WTC11 (cell line): Measurements from ENCODE around the gene SELENBP1. TPM values are rescaled to one million over a fixed set of nuclear protein-coding genes. Genes with fewer than 3 reads are reported as not detected.

ENCODE experiments used
- ATAC-seq: fragments of 200-7000 bp; cut with Tn5 transposase; 2 replicates; pipeline ENCODE4 v1.10.0; 2021; ENCODE audit warnings: mild to moderate bottlenecking, moderate library complexity
- CTCF ChIA-PET: fragments of 300-600 bp; sonication (Branson Sonifier 250); formaldehyde crosslinking; loops from one replicate; lab custom pipeline; 2021; ENCODE audit warnings: antibody characterized with exemption; lab: Charles Lee
- POLR2A ChIA-PET: fragments of 350-600 bp; sonication (Branson Sonifier 250); formaldehyde crosslinking; loops from one replicate; lab custom pipeline; 2021; ENCODE audit warnings: antibody characterized with exemption; lab: Charles Lee
- DNase-seq: peaks from one replicate; pipeline ENCODE4 v3.0.0; 2021; ENCODE audit warnings: low spot score
- H3K27ac Mint-ChIP-seq: 2 replicates; pipeline ENCODE4 v1.8.0; 2021; ENCODE audit warnings: mixed read lengths
- H3K27me3 Mint-ChIP-seq: 2 replicates; pipeline ENCODE4 v1.8.0; 2021; ENCODE audit warnings: low read depth, mild to moderate bottlenecking, moderate library complexity, mixed read lengths
- H3K36me3 Mint-ChIP-seq: 2 replicates; pipeline ENCODE4 v1.8.0; 2021; ENCODE audit warnings: mixed read lengths
- H3K4me1 Mint-ChIP-seq: 2 replicates; pipeline ENCODE4 v1.8.0; 2022; ENCODE audit warnings: mixed read lengths
- H3K4me3 Mint-ChIP-seq: 2 replicates; pipeline ENCODE4 v1.8.0; 2021; ENCODE audit warnings: mild to moderate bottlenecking, moderate library complexity, mixed read lengths
- H3K9me3 Mint-ChIP-seq: 2 replicates; pipeline ENCODE4 v1.8.0; 2021; ENCODE audit warnings: mixed read lengths
- CBFB ChIP-seq: sonication (generic); formaldehyde crosslinking; IDR thresholded peaks from 2 replicates; pipeline ENCODE4 v1.8.1; 2022; ENCODE audit warnings: mild to moderate bottlenecking, low read depth, missing genetic modification reagents
- MYBL2 ChIP-seq: sonication (generic); formaldehyde crosslinking; IDR thresholded peaks from 2 replicates; pipeline ENCODE4 v1.8.1; 2023; ENCODE audit warnings: mild to moderate bottlenecking, moderate library complexity, missing genetic modification reagents
- NFYB ChIP-seq: sonication (generic); formaldehyde crosslinking; conservative IDR thresholded peaks from 2 replicates; pipeline ENCODE4 v1.8.0; 2022; ENCODE audit warnings: low read depth, missing genetic modification reagents
- SMAD4 ChIP-seq: sonication (generic); formaldehyde crosslinking; IDR thresholded peaks from 2 replicates; pipeline ENCODE4 v1.8.0; 2022; ENCODE audit warnings: mild to moderate bottlenecking, missing genetic modification reagents
- SOX15 ChIP-seq: fragments of 250-450 bp; sonication (Bioruptor Pico); IDR thresholded peaks from 2 replicates; pipeline ENCODE4 v1.9.0; 2021; ENCODE audit warnings: mild to moderate bottlenecking
- TEAD4 ChIP-seq: sonication (generic); formaldehyde crosslinking; IDR thresholded peaks from 2 replicates; pipeline ENCODE4 v1.8.0; 2022; ENCODE audit warnings: mild to moderate bottlenecking, missing genetic modification reagents
- TP53 ChIP-seq: sonication (generic); formaldehyde crosslinking; IDR thresholded peaks from 2 replicates; pipeline ENCODE4 v1.8.1; 2023; ENCODE audit warnings: mild to moderate bottlenecking, missing genetic modification reagents
- ZNF219 ChIP-seq: sonication (generic); formaldehyde crosslinking; IDR thresholded peaks from 2 replicates; pipeline ENCODE4 v1.8.0; 2023; ENCODE audit warnings: missing genetic modification reagents, mild to moderate bottlenecking, borderline replicate concordance
- ZNF423 ChIP-seq: fragments of 250-450 bp; sonication (Bioruptor Pico); IDR thresholded peaks from 2 replicates; pipeline ENCODE4 v2.1.2; 2022; ENCODE audit warnings: mild to moderate bottlenecking, moderate library complexity
- total RNA-seq: library from RNA; stranded (reverse); gene quantifications from 3 replicates; pipeline ENCODE4 v1.2.3, GENCODE V29; 2021
- TF ChIP-seq, protein P1 (sequence below): fragments of 250-450 bp; sonication (Bioruptor Pico); IDR thresholded peaks from 2 replicates; pipeline ENCODE4 v2.1.2; 2022; ENCODE audit warnings: mild to moderate bottlenecking, moderate library complexity
- TF ChIP-seq, protein P2 (sequence below): fragments of 250-450 bp; sonication (Bioruptor Pico); IDR thresholded peaks from 2 replicates; pipeline ENCODE4 v1.9.0; 2021; ENCODE audit warnings: mild to moderate bottlenecking
- TF ChIP-seq, protein P3 (sequence below): sonication (generic); formaldehyde crosslinking; IDR thresholded peaks from 2 replicates; pipeline ENCODE4 v1.8.1; 2023; ENCODE audit warnings: mild to moderate bottlenecking, missing genetic modification reagents
- TF ChIP-seq, protein P4 (sequence below): sonication (generic); formaldehyde crosslinking; IDR thresholded peaks from 2 replicates; pipeline ENCODE4 v1.8.0; 2023; ENCODE audit warnings: missing genetic modification reagents
- TF ChIP-seq, protein P5 (sequence below): sonication (generic); formaldehyde crosslinking; IDR thresholded peaks from 2 replicates; pipeline ENCODE4 v1.8.1; 2022; ENCODE audit warnings: low read depth, mild to moderate bottlenecking, moderate library complexity, missing genetic modification reagents, borderline replicate concordance
- TF ChIP-seq, protein P6 (sequence below): fragments of 200-600 bp; IDR thresholded peaks from 2 replicates; pipeline ENCODE4 v1.8.0; 2022; ENCODE audit warnings: antibody characterized with exemption

SELENBP1 gene
- total RNA-seq, 1 experiment from 2014 or later: 17.9 TPM

DNA sequence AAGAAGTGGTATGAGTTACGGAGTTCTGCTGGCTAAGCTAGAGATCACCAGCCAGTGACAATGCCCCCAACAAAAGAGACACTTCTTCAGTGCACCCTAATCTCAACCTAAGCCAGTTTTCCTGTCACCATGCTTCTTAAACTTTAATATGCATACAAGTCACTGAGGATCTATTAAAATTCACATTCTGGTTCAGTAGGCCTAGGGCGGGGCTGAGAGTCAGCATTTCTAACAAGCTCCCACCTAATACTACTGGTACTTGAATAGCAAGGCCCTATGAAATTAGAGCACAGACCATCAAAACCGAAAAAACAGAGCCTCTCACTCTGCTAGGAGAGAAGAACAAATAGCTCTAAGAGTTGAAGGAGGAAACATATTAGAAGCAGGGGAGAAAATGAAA is 34.8 kb upstream of the SELENBP1 start:
- TF ChIP-seq, protein P1, sequence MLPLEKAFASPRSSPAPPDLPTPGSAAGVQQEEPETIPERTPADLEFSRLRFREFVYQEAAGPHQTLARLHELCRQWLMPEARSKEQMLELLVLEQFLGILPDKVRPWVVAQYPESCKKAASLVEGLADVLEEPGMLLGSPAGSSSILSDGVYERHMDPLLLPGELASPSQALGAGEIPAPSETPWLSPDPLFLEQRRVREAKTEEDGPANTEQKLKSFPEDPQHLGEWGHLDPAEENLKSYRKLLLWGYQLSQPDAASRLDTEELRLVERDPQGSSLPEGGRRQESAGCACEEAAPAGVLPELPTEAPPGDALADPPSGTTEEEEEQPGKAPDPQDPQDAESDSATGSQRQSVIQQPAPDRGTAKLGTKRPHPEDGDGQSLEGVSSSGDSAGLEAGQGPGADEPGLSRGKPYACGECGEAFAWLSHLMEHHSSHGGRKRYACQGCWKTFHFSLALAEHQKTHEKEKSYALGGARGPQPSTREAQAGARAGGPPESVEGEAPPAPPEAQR: no peak
- TF ChIP-seq MYBL2 (CRISPR knock-in tag): no peak
- TF ChIP-seq TEAD4 (CRISPR knock-in tag): no peak
- no peak for TF ChIP-seq SMAD4 (CRISPR knock-in tag)
- Mint-ChIP-seq H3K4me1 (no peaks in the 10 kb centered on the region), H3K27ac (no peak overlapping the region), H3K4me3 (no peak overlapping the region), H3K27me3 (no peaks in the 10 kb centered on the region), H3K9me3 (no peaks in the 10 kb centered on the region), H3K36me3 (peaks cover 71% of the 10 kb centered on the region)
- no peak for ATAC-seq
- POLR2A ChIA-PET: no interaction called here
- CTCF ChIA-PET: no interaction called here
- DNase-seq: no peak

DNA sequence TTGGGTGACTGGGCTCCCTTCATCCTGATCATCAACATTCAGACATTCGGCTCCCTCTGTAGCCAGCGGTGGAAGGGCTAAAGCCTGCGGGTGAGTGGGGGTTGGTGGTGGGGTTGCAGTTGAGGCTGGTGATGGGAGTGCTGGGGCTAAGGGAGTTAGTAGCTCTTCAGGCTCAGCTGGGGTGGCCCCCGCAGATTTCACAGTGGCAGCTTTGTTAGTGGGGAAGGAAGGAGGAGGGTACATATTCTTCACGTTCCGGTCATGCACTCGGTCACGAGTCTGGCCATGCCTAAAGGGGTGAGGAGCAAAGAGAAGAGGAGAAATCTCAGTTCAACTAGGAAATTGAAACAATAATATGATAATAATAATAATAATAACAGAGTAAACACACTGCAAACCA is 33.7 kb upstream of the SELENBP1 start:
- no peak for TF ChIP-seq CBFB (CRISPR knock-in tag)
- no peak for TF ChIP-seq ZNF219 (CRISPR knock-in tag)
- TF ChIP-seq SOX15 (CRISPR knock-in tag): no peak
- TF ChIP-seq, protein P2, sequence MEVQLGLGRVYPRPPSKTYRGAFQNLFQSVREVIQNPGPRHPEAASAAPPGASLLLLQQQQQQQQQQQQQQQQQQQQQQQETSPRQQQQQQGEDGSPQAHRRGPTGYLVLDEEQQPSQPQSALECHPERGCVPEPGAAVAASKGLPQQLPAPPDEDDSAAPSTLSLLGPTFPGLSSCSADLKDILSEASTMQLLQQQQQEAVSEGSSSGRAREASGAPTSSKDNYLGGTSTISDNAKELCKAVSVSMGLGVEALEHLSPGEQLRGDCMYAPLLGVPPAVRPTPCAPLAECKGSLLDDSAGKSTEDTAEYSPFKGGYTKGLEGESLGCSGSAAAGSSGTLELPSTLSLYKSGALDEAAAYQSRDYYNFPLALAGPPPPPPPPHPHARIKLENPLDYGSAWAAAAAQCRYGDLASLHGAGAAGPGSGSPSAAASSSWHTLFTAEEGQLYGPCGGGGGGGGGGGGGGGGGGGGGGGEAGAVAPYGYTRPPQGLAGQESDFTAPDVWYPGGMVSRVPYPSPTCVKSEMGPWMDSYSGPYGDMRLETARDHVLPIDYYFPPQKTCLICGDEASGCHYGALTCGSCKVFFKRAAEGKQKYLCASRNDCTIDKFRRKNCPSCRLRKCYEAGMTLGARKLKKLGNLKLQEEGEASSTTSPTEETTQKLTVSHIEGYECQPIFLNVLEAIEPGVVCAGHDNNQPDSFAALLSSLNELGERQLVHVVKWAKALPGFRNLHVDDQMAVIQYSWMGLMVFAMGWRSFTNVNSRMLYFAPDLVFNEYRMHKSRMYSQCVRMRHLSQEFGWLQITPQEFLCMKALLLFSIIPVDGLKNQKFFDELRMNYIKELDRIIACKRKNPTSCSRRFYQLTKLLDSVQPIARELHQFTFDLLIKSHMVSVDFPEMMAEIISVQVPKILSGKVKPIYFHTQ (CRISPR knock-in tag): no peak
- TF ChIP-seq NFYB (CRISPR knock-in tag): no peak
- TF ChIP-seq, protein P3, sequence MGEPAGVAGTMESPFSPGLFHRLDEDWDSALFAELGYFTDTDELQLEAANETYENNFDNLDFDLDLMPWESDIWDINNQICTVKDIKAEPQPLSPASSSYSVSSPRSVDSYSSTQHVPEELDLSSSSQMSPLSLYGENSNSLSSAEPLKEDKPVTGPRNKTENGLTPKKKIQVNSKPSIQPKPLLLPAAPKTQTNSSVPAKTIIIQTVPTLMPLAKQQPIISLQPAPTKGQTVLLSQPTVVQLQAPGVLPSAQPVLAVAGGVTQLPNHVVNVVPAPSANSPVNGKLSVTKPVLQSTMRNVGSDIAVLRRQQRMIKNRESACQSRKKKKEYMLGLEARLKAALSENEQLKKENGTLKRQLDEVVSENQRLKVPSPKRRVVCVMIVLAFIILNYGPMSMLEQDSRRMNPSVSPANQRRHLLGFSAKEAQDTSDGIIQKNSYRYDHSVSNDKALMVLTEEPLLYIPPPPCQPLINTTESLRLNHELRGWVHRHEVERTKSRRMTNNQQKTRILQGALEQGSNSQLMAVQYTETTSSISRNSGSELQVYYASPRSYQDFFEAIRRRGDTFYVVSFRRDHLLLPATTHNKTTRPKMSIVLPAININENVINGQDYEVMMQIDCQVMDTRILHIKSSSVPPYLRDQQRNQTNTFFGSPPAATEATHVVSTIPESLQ (CRISPR knock-in tag): no peak
- TF ChIP-seq, protein P4, sequence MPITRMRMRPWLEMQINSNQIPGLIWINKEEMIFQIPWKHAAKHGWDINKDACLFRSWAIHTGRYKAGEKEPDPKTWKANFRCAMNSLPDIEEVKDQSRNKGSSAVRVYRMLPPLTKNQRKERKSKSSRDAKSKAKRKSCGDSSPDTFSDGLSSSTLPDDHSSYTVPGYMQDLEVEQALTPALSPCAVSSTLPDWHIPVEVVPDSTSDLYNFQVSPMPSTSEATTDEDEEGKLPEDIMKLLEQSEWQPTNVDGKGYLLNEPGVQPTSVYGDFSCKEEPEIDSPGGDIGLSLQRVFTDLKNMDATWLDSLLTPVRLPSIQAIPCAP (CRISPR knock-in tag): no peak
- TF ChIP-seq, protein P5, sequence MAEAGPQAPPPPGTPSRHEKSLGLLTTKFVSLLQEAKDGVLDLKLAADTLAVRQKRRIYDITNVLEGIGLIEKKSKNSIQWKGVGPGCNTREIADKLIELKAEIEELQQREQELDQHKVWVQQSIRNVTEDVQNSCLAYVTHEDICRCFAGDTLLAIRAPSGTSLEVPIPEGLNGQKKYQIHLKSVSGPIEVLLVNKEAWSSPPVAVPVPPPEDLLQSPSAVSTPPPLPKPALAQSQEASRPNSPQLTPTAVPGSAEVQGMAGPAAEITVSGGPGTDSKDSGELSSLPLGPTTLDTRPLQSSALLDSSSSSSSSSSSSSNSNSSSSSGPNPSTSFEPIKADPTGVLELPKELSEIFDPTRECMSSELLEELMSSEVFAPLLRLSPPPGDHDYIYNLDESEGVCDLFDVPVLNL (CRISPR knock-in tag): no peak
- no peak for TF ChIP-seq TP53 (CRISPR knock-in tag)
- TF ChIP-seq ZNF423: no peak
- TF ChIP-seq, protein P6, sequence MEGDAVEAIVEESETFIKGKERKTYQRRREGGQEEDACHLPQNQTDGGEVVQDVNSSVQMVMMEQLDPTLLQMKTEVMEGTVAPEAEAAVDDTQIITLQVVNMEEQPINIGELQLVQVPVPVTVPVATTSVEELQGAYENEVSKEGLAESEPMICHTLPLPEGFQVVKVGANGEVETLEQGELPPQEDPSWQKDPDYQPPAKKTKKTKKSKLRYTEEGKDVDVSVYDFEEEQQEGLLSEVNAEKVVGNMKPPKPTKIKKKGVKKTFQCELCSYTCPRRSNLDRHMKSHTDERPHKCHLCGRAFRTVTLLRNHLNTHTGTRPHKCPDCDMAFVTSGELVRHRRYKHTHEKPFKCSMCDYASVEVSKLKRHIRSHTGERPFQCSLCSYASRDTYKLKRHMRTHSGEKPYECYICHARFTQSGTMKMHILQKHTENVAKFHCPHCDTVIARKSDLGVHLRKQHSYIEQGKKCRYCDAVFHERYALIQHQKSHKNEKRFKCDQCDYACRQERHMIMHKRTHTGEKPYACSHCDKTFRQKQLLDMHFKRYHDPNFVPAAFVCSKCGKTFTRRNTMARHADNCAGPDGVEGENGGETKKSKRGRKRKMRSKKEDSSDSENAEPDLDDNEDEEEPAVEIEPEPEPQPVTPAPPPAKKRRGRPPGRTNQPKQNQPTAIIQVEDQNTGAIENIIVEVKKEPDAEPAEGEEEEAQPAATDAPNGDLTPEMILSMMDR: no peak
- ATAC-seq: no peak
- POLR2A ChIA-PET: interaction anchor here (1.1 kb wide), 1 partner anchor 65 kb away, joined by 3 read pairs; no protein-coding TSS in a partner anchor
- DNase-seq: no peak
- Mint-ChIP-seq H3K9me3 (no peaks in the 10 kb centered on the region), H3K4me3 (no peak overlapping the region), H3K36me3 (peaks cover 74% of the 10 kb centered on the region), H3K27me3 (no peaks in the 10 kb centered on the region), H3K4me1 (no peaks in the 10 kb centered on the region), H3K27ac (no peak overlapping the region)
- CTCF ChIA-PET: interaction anchor here (0.5 to 2.1 kb wide), 2 partner anchors 10 to 105 kb away, joined by 3 to 6 read pairs; no protein-coding TSS in a partner anchor
